Heart left ventricle (tissue), 13 donors: ENCODE measurements around the gene SCN1B.

Experiments
- CTCF ChIP-seq, 12 donors: fragments of 200-600 bp; sonication (generic) in 4 of 12; IDR thresholded peaks; one replicate each; pipeline versions ENCODE4 v1.5.0 to v1.8.0; 2018 to 2022; ENCODE audit warnings: antibody characterized with exemption in 12 of 12, mild to moderate bottlenecking in 5 of 12
- POLR2A ChIP-seq, 2 donors: fragments of 450-650 bp; IDR thresholded peaks; one replicate each; pipeline ENCODE4 v1.6.1; 2017; ENCODE audit warnings: antibody characterized with exemption in 2 of 2, mild to moderate bottlenecking in 2 of 2, moderate library complexity in 2 of 2
- donor health status: ischemic (EF 13 %, LVEDD 7.1; RV severe dilation, severe dysfunction).
- donor health status: DM: no; HTN: yes; CAD: no.
- donor health status: DM: no; HTN: no; CAD: no.
- donor health status: ischemic (EF 25% LVEDD 6.9; RV normal size, moderate dysfunction).
- donor health status: ischemic (EF 25% LVEDD 5.7; RV mildly dilated, moderate dysfunction).
- donor health status: ischemic (EF 35%, LVEDD 5.7; RV mildly dilated, moderate dysfunction).
- donor health status: nonischemic (EF 11% LVEDD 7.7; RV severe dilation, severe dysfunction).
- donor health status: DM: yes; HTN: yes; CAD: no.
- donor health status: PGD.
- donor health status: ischemic (EF 29% LVEDD 5.4; RV normal size, mild dysfunction).
- donor health status: nonischemic (EF 23%, LVEDD 6.1; RV moderate dilation, normal function).

- TF ChIP-seq CTCF (IDR thresholded peaks at IDR 0.05), result no peak
- no peak for TF ChIP-seq POLR2A (IDR thresholded peaks at IDR 0.05)
Measured at GRCh38 chr19:35081201-35081600, 50.9 kb downstream of the SCN1B start.
